Tibial artery (tissue), 4 donors: ENCODE results near the gene SHF.

Experiments
- DNase-seq, 2 donors: peaks; one replicate each; pipeline ENCODE4 v3.0.0-alpha.2; 2019
- H3K27ac ChIP-seq, 2 donors: fragments of 200-600 bp; sonication (generic) in 1 of 2; 1 replicate in 1 of 2; 2 replicates in 1 of 2; pipeline ENCODE4 v1.5.1; 2018 to 2019; ENCODE audit warnings: mild to moderate bottlenecking in 1 of 2
- H3K27me3 ChIP-seq, 2 donors: fragments of 200-600 bp; sonication (generic) in 1 of 2; one replicate each; pipeline versions ENCODE4 v1.5.1 to v1.6.0; 2016 to 2019
- H3K36me3 ChIP-seq, 3 donors: fragments of 200-600 bp; sonication (generic) in 2 of 3; one replicate each; pipeline ENCODE4 v1.5.1; 2016 to 2019; ENCODE audit warnings: mild to moderate bottlenecking in 2 of 3
- H3K4me1 ChIP-seq, 4 donors: fragments of 200-600 bp; sonication (generic) in 2 of 4; 1 replicate in 3 of 4; 2 replicates in 1 of 4; pipeline ENCODE4 v1.5.1; 2016 to 2019
- H3K4me3 ChIP-seq, 2 donors: fragments of 200-600 bp; sonication (generic) in 1 of 2; 1 replicate in 1 of 2; 2 replicates in 1 of 2; pipeline ENCODE4 v1.5.1; 2018 to 2019; ENCODE audit warnings: mild to moderate bottlenecking in 2 of 2
- H3K9me3 ChIP-seq, 3 donors: fragments of 200-600 bp; sonication (generic) in 1 of 3; one replicate each; pipeline ENCODE4 v1.5.1; 2016 to 2019
- intact Hi-C: fragments of 100-400 bp; cut with DNase I; formaldehyde crosslinking; loops from one replicate; pipeline ENCODE4 v1.15.0; 2023; ENCODE audit warnings: low total_unique reads
- TF ChIP-seq, protein P1 (sequence below), 2 experiments: fragments of 200-600 bp in 1 of 2; fragments of 450-650 bp in 1 of 2; IDR thresholded peaks; one replicate each; pipeline ENCODE4 v1.5.1; 2017 to 2019; ENCODE audit warnings: antibody characterized with exemption in 2 of 2, mild to moderate bottlenecking in 1 of 2, moderate library complexity in 1 of 2

Gene SHF

DNA sequence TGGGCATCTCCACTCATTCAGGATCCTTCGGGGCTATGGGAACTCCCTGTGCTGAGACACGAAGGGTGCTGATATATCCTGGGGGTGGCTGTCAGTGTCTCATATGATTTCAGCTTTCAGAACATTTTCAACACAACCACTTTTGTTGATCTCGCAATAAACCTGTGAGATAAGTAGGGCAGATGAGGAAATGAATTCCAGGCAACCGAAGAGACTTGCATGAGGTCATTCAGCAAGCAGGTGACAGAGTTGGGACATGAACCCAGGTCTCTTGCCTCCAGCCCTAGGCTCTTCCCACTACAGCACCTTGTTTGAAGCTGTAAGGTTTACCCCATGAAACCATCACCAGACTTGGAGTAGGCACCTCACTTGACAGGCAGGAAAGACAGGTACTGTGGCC is 41.4 kb downstream of the SHF start:
- TF ChIP-seq, protein P1, sequence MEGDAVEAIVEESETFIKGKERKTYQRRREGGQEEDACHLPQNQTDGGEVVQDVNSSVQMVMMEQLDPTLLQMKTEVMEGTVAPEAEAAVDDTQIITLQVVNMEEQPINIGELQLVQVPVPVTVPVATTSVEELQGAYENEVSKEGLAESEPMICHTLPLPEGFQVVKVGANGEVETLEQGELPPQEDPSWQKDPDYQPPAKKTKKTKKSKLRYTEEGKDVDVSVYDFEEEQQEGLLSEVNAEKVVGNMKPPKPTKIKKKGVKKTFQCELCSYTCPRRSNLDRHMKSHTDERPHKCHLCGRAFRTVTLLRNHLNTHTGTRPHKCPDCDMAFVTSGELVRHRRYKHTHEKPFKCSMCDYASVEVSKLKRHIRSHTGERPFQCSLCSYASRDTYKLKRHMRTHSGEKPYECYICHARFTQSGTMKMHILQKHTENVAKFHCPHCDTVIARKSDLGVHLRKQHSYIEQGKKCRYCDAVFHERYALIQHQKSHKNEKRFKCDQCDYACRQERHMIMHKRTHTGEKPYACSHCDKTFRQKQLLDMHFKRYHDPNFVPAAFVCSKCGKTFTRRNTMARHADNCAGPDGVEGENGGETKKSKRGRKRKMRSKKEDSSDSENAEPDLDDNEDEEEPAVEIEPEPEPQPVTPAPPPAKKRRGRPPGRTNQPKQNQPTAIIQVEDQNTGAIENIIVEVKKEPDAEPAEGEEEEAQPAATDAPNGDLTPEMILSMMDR (IDR thresholded peaks at IDR 0.05) = no peak
- H3K4me1 ChIP-seq = no peaks in the 10 kb centered on the region
- no peak for DNase-seq
- no peak overlapping the region for H3K27ac ChIP-seq
- no peak overlapping the region for H3K4me3 ChIP-seq
- intact Hi-C loops = no loop called here
- H3K9me3 ChIP-seq = no peaks in the 10 kb centered on the region
- peaks cover 0 to 26% of the 10 kb centered on the region in 2 donors for H3K27me3 ChIP-seq
- H3K36me3 ChIP-seq = peaks cover 0 to 4% (median 0%) of the 10 kb centered on the region in 3 donors

DNA sequence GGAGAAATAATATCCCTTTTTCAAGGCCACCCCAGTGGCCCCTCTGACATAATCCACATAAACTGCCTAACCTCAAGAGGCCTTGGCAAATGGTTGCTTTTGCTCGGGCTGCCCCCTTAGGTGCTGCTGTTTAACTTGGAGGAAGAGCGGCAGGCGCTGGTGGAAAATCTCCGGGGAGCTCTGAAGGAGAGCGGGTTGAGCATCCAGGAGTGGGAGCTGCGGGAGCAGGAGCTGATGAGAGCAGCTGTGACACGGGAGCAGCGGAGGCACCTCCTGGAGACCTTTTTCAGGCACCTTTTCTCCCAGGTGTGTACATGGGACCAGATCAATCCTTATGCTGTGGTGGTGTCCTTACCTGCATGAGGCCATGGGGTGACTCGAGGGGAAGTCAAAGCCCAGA is 43.0 kb downstream of the SHF start:
- intact Hi-C loops = no loop called here
- no peak overlapping the region for H3K27ac ChIP-seq
- H3K4me1 ChIP-seq = no peaks in the 10 kb centered on the region
- no peak for DNase-seq
- H3K27me3 ChIP-seq = peaks cover 0 to 41% of the 10 kb centered on the region in 2 donors
- no peaks in the 10 kb centered on the region for H3K36me3 ChIP-seq
- TF ChIP-seq, protein P1 (IDR thresholded peaks at IDR 0.05) = no peak
- H3K4me3 ChIP-seq = no peak overlapping the region
- H3K9me3 ChIP-seq = no peaks in the 10 kb centered on the region

DNA sequence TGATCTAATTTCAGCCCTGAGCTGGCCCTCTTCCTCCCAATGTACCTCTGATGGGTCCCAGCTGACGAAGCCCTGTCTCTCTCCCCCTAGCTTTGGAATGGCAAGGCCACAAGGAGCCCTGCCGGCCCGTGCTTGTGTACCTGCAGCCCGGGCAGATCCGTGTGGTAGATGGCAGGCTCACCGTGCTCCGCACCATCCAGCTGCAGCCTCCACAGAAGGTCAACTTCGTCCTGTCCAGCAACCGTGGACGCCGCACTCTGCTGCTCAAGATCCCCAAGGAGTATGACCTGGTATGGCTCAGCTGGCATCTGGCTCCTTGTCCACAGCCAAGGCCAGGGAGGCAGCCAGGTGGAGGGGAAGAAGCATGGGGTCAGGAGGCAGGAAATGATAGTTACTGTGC is 43.8 kb downstream of the SHF start:
- no peaks in the 10 kb centered on the region for H3K4me1 ChIP-seq
- TF ChIP-seq, protein P1 (IDR thresholded peaks at IDR 0.05) = no peak
- intact Hi-C loops = no loop called here
- no peaks in the 10 kb centered on the region for H3K9me3 ChIP-seq
- DNase-seq = no peak
- peaks cover 0 to 50% of the 10 kb centered on the region in 2 donors for H3K27me3 ChIP-seq
- H3K36me3 ChIP-seq = no peaks in the 10 kb centered on the region
- no peak overlapping the region for H3K27ac ChIP-seq
- no peak overlapping the region for H3K4me3 ChIP-seq

DNA sequence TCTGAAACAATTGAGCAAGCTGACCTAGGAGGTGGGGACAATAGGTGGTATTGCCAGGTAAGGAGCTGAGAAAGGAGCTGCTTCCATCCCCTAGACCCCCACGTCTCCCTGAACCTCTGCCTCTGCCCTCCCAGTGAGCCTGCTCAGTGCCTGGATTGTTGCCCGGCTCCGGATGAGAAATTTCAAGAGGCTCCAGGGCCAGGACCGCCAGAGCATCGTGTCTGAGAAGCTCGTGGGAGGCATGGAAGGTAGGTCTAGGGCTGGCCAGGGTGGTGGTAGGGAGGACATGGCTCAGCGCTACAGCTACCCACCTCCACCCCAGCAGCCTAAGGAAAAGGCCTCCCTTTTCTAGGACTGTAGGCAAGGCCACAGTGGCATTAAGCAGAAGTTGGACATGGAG is 44.7 kb downstream of the SHF start:
- no peaks in the 10 kb centered on the region for H3K36me3 ChIP-seq
- no peak overlapping the region for H3K27ac ChIP-seq
- no peaks in the 10 kb centered on the region for H3K4me1 ChIP-seq
- no peak overlapping the region for H3K4me3 ChIP-seq
- TF ChIP-seq, protein P1 (IDR thresholded peaks at IDR 0.05) = no peak
- H3K27me3 ChIP-seq = peaks cover 0 to 59% of the 10 kb centered on the region in 2 donors
- no peak for DNase-seq
- H3K9me3 ChIP-seq = no peaks in the 10 kb centered on the region
- intact Hi-C loops = no loop called here

DNA sequence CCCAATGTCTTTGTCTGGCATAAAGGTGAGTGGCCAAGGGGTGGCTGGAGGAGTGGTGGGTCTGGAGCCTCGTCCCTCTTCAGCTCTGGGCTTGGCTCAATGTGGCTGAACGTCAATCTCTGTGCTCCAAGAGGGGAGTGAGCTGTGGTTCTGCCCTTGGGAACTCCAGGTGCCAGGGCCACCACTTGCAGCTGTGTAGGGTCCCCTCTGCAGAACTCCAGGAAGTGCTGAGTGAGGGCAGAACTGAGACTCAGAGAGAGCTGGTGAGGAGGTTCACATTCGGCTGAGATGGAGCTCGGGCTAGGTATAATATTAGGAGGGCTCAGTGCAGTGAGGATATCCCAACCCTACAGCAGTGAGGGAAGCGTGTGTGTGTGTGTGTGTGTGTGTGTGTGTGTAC is 46.4 kb downstream of the SHF start:
- DNase-seq = no peak
- H3K4me3 ChIP-seq = no peak overlapping the region
- TF ChIP-seq, protein P1 (IDR thresholded peaks at IDR 0.05) = no peak
- H3K27ac ChIP-seq = no peak overlapping the region
- peaks cover 0 to 70% of the 10 kb centered on the region in 2 donors for H3K27me3 ChIP-seq
- no peaks in the 10 kb centered on the region for H3K36me3 ChIP-seq
- H3K9me3 ChIP-seq = no peaks in the 10 kb centered on the region
- intact Hi-C loops = no loop called here
- no peaks in the 10 kb centered on the region for H3K4me1 ChIP-seq
